ENCODE results near the gene FAM222A. TPM values are rescaled to one million over a fixed set of nuclear protein-coding genes. Genes with fewer than 3 reads are reported as not detected.

The FAM222A gene
- total and polyA plus RNA-seq, 2 of the 8 experiments (the other 6 are each of a cell fraction or from before 2014, with no cell fraction given): 0.94 to 1.1 TPM

- Histone ChIP-seq H3K4ac (replicated peaks; ENCODE audit: insufficient read length, low read depth, low read length) (no peak overlapping the region), H2BK15ac (ENCODE audit: low read length) (no peak overlapping the region), H2BK5ac (ENCODE audit: low read depth, low read length) (no peak overlapping the region), H4K5ac (ENCODE audit: insufficient read length, low read depth, low read length) (no peak overlapping the region), H4K8ac (ENCODE audit: extremely low read depth, insufficient read depth, low read length) (no peak overlapping the region), H2BK20ac (ENCODE audit: low read length) (no peak overlapping the region), H3K4me3 (ENCODE audit: extremely low read depth in 1 of 4, insufficient read depth in 2 of 4, low read depth in 3 of 4, low read length in 4 of 4) (peak overlapping the region in 2 of 4 experiments; percentile 10 to 46; a peak in 4 of 8 replicates), H3K18ac (ENCODE audit: extremely low read depth, low read length) (peak overlapping the region; percentile 71; the same call in 1 of the 2 replicates), H3K36me3 (ENCODE audit: control insufficient read depth in 2 of 4, insufficient read depth in 4 of 4, low read length in 3 of 4) (no peaks in the 10 kb centered on the region), H3K23ac (ENCODE audit: insufficient read length) (no peak overlapping the region), H3K9me3 (ENCODE audit: insufficient read depth in 2 of 2, low read depth in 1 of 2, low read length in 1 of 2) (no peaks in the 10 kb centered on the region), H4K20me1 (replicated peaks in 1 of 2; ENCODE audit: control insufficient read depth in 1 of 2, insufficient read depth in 2 of 2, low read length in 2 of 2) (peaks cover 0 to 10% of the 10 kb centered on the region in 2 experiments), H3K79me2 (ENCODE audit: control insufficient read depth in 1 of 2, insufficient read depth in 2 of 2, low read length in 2 of 2) (no peaks in the 10 kb centered on the region), H3K79me1 (ENCODE audit: low read depth, low read length) (no peaks in the 10 kb centered on the region), H3K27ac (ENCODE audit: low read depth, low read length) (no peak overlapping the region), H2AK5ac (ENCODE audit: low read depth, low read length) (no peak overlapping the region), H3K9ac (replicated peaks in 1 of 4; ENCODE audit: extremely low read depth in 1 of 4, low read depth in 3 of 4, low read length in 3 of 4) (no peak overlapping the region), H2BK120ac (replicated peaks; ENCODE audit: low read depth, low read length) (no peak overlapping the region), H3K23me2 (ENCODE audit: low read depth, low read length) (no peaks in the 10 kb centered on the region), H2AFZ (ENCODE audit: low read length) (no peak overlapping the region), H4K91ac (replicated peaks; ENCODE audit: insufficient read length, low read length) (no peak overlapping the region), H3K56ac (replicated peaks; ENCODE audit: insufficient read length, low read depth, low read length) (no peak overlapping the region), H3K4me1 (replicated peaks in 1 of 4; ENCODE audit: control insufficient read depth in 3 of 4, insufficient read depth in 4 of 4, low read length in 3 of 4) (peaks cover 5 to 11% (median 7%) of the 10 kb centered on the region in 4 experiments; a peak in 6 of 7 replicates), H3K27me3 (replicated peaks in 1 of 4; ENCODE audit: control insufficient read depth in 3 of 4, extremely low read depth in 1 of 4, insufficient read depth in 3 of 4, low read length in 3 of 4) (peaks cover 0 to 16% (median 9%) of the 10 kb centered on the region in 4 experiments; a peak in 4 of 7 replicates), H3K14ac (ENCODE audit: insufficient read length) (no peak overlapping the region), H3K4me2 (ENCODE audit: insufficient read depth in 1 of 2, low read depth in 2 of 2, low read length in 2 of 2) (peak overlapping the region; percentile 61 to 65), H2BK12ac (ENCODE audit: low read depth, low read length) (no peak overlapping the region)
- DNase-seq (ENCODE audit: low read depth in 1 of 2, low spot score in 2 of 2) (peak in 1 of 2 experiments; percentile 63), FAIRE-seq (no peak)
- POLR2A ChIA-PET (ENCODE audit: partially characterized antibody): interaction anchor here (0.6 to 1.7 kb wide), 4 partner anchors 15 to 177 kb away, joined by 3 to 7 read pairs (median 4); no protein-coding TSS in a partner anchor
- CTCF ChIA-PET (ENCODE audit: partially characterized antibody): interaction anchor here (0.6 to 3.7 kb wide), 20 partner anchors 9 to 480 kb away, joined by 3 to 35 read pairs (median 4); no protein-coding TSS in a partner anchor
- WGBS, 2 experiments (ENCODE audit: extremely low coverage in 1 of 2, insufficient coverage in 1 of 2, insufficient read length in 1 of 2, insufficient replicate concordance in 2 of 2, low coverage in 1 of 2, low lambda C conversion rate in 2 of 2, missing lambda C conversion rate in 1 of 2): 23% methylated on average over 22 of the region's 22 CpGs; no CpG with 5 or more reads in 1 of the 2 experiments
- TF ChIP-seq SAP30 (IDR thresholded peaks at IDR 0.05; ENCODE audit: insufficient read depth, insufficient replicate concordance, low read length) (peak; percentile 92), RAD21 (IDR thresholded peaks at IDR 0.05 in 1 of 2, conservative IDR thresholded peaks at IDR 0.05 in 1 of 2; ENCODE audit: low read depth in 2 of 2, low read length in 2 of 2) (no peak; a peak in 1 of 4 replicates), GABPA (IDR thresholded peaks at IDR 0.05; ENCODE audit: borderline replicate concordance, insufficient read depth, low read length) (peak; percentile 61; the same call in 1 of the 2 replicates), SP1 (IDR thresholded peaks at IDR 0.05; ENCODE audit: low read depth, low read length) (peak; percentile 92), RBBP5 (IDR thresholded peaks at IDR 0.05; ENCODE audit: borderline replicate concordance, low read depth, low read length) (no peak), TCF12 (IDR thresholded peaks at IDR 0.05; ENCODE audit: low read depth, low read length) (peak; percentile 35; the same call in 1 of the 2 replicates), BCL11A (IDR thresholded peaks at IDR 0.05; ENCODE audit: low read depth in 2 of 2, low read length in 2 of 2) (no peak), HDAC2 (IDR thresholded peaks at IDR 0.05; ENCODE audit: borderline replicate concordance in 1 of 2, low read depth in 2 of 2, low read length in 2 of 2) (peak in 1 of 2 experiments; percentile 63; a peak in 1 of 4 replicates), CHD2 (IDR thresholded peaks at IDR 0.05; ENCODE audit: low read length) (0 out of 2 replicates have a peak, but pooled peaks have one; percentile 17), SIN3A (conservative IDR thresholded peaks at IDR 0.05 in 1 of 2, IDR thresholded peaks at IDR 0.05 in 1 of 2; ENCODE audit: low read depth in 1 of 2, low read length in 2 of 2) (peak; percentile 95 to 99)
These were observed 20.8 kb downstream of the FAM222A start for GRCh38 chr12:109734219-109735000.
